Spleen (tissue), 11 donors: ENCODE measurements around the gene AEBP1. TPM values are rescaled to one million over a fixed set of nuclear protein-coding genes. Genes with fewer than 3 reads are reported as not detected.
A peak's percentile ranks its signal among the peaks of the same experiment; 100 is the strongest.

Source experiments
- DNase-seq: peaks from one replicate; pipeline ENCODE4 v3.0.0-alpha.2; 2020
- H3K27ac ChIP-seq, 8 donors: fragments of 200-600 bp; sonication (generic) in 7 of 8; 1 replicate in 4 of 8; 2 replicates in 4 of 8; pipeline versions ENCODE4 v1.5.0 to v1.8.0; 2016 to 2021; ENCODE audit warnings: inconsistent platforms in 4 of 8, mild to moderate bottlenecking in 4 of 8, moderate library complexity in 1 of 8
- H3K27me3 ChIP-seq, 7 donors: fragments of 200-600 bp; sonication (generic) in 6 of 7; replicated peaks in 1 of 7; 1 replicate in 4 of 7; 2 replicates in 3 of 7; pipeline versions ENCODE4 v1.5.0 to v1.8.0; 2016 to 2021; ENCODE audit warnings: inconsistent platforms in 3 of 7, mild to moderate bottlenecking in 1 of 7
- H3K36me3 ChIP-seq, 6 donors: fragments of 200-600 bp; sonication (generic) in 5 of 6; 1 replicate in 4 of 6; 2 replicates in 2 of 6; pipeline versions ENCODE4 v1.5.0 to v1.8.0; 2016 to 2021; ENCODE audit warnings: inconsistent platforms in 2 of 6
- H3K4me1 ChIP-seq, 6 donors: fragments of 200-600 bp; sonication (generic) in 5 of 6; 1 replicate in 3 of 6; 2 replicates in 3 of 6; pipeline versions ENCODE4 v1.5.0 to v1.8.0; 2016 to 2021; ENCODE audit warnings: inconsistent platforms in 3 of 6
- H3K4me3 ChIP-seq, 8 donors: fragments of 200-600 bp; sonication (generic) in 7 of 8; 1 replicate in 4 of 8; 2 replicates in 4 of 8; pipeline versions ENCODE4 v1.5.0 to v1.8.0; 2016 to 2021; ENCODE audit warnings: inconsistent platforms in 4 of 8, mild to moderate bottlenecking in 4 of 8, moderate library complexity in 2 of 8
- H3K9me3 ChIP-seq, 8 donors: fragments of 200-600 bp; sonication (generic) in 7 of 8; 1 replicate in 4 of 8; 2 replicates in 4 of 8; pipeline versions ENCODE4 v1.5.0 to v1.8.0; 2016 to 2021; ENCODE audit warnings: inconsistent platforms in 4 of 8
- POLR2A ChIP-seq, 3 donors: fragments of 450-650 bp; IDR thresholded peaks; one replicate each; pipeline ENCODE4 v1.5.1; 2017; ENCODE audit warnings: antibody characterized with exemption in 3 of 3, mild to moderate bottlenecking in 1 of 3
- POLR2AphosphoS5 ChIP-seq, 3 donors: sonication (generic); formaldehyde crosslinking; IDR thresholded peaks; one replicate each; pipeline ENCODE4 v1.5.1; 2017; ENCODE audit warnings: antibody characterized with exemption in 3 of 3
- WGBS, 5 donors: extraction: QIAGEN DNeasy Blood & Tissue Kit in 3 of 5; methylation state at CpG; one replicate each; pipeline versions ENCODE4 v1.1.5 to v1.1.7; 2013 to 2018; 5-methylcytosine and 5-hydroxymethylcytosine counted together
- intact Hi-C: fragments of 100-400 bp; cut with DNase I; formaldehyde crosslinking; loops from one replicate; pipeline ENCODE4 v1.15.0; 2023; ENCODE audit warnings: low total_unique reads
- polyA plus RNA-seq, 3 donors: library from polyadenylated mRNA; stranded (reverse); fragments of 200-250 nt; gene quantifications; one replicate each; pipeline ENCODE4 v1.2.1, GENCODE V29; 2013
- total RNA-seq, 7 donors: library from RNA; depleted of rRNA in 3 of 7; stranded (reverse); fragments of >200 nt in 3 of 7; fragmentation: NEBNext Ultra II Directional in 4 of 7; extraction: Animal tissue kit (Norgen Biotek cat#: 25700) in 4 of 7; gene quantifications; one replicate each; pipeline versions ENCODE4 v1.1.0 to v1.2.1, GENCODE V29; 2016 to 2021
- TF ChIP-seq, protein P1 (sequence below), 11 experiments: fragments of 200-600 bp in 7 of 11; fragments of 450-650 bp in 4 of 11; sonication (generic) in 4 of 11; IDR thresholded peaks in 8 of 11; conservative IDR thresholded peaks in 3 of 11; 1 replicate in 7 of 11; 2 replicates in 4 of 11; pipeline versions ENCODE4 v1.4.0 to v1.8.0; 2016 to 2021; ENCODE audit warnings: antibody characterized with exemption in 11 of 11, inconsistent platforms in 4 of 11, mild to moderate bottlenecking in 1 of 11
- donor health status: healthy with polysubstance abuse.
- donor health status: DM: no; HTN: no; CAD: no; lungs with moderate emphysema.
- donor health status: DM: no; HTN: no; CAD: no.
- donor health status: Bipolar disorder and iron deficiency.
- donor health status: healthy.
- donor health status: DM: no; HTN: no; CAD: no.
- donor health status: DM: yes; HTN: yes; CAD: no.

Gene AEBP1
- total and polyA plus RNA-seq, 10 donors = 41.3 to 106 (median 76.0) TPM

DNA sequence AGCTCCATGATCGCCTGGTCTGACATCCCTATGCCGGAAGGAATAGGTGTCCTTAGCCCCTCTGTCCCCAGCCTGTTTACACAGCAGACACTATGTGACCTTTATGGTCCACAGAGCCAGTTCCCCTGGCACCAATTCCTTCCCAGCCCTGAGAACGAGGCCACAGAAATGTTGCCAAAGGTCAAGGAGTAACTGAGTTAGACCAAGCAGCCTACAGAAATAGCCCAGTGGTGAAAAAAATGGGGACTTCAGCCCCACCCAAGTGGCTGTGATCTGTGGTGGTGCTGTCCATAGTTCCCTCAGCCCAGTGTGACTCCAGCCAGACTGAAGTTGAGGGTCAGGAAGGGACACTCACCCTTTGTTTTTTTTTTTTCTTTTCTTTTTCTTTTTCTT, 41.2 kb upstream of the AEBP1 start:
- TF ChIP-seq POLR2A (IDR thresholded peaks at IDR 0.05) = no peak
- TF ChIP-seq POLR2AphosphoS5 (IDR thresholded peaks at IDR 0.05) = peak in 1 of 3 donors; percentile 11
- Histone ChIP-seq H3K36me3 (peaks cover 0 to 56% (median 46%) of the 10 kb centered on the region in 6 donors), H3K4me1 (peaks cover 24 to 99% (median 84%) of the 10 kb centered on the region in 6 donors), H3K27me3 (no peaks in the 10 kb centered on the region), H3K4me3 (no peak overlapping the region), H3K9me3 (no peaks in the 10 kb centered on the region), H3K27ac (peak overlapping the region in 5 of 8 donors; percentile 29 to 94 (median 80))
- no peak for DNase-seq
- intact Hi-C loops = no loop called here
- WGBS, 5 donors = 67 to 81% (median 72%) methylated on average over 3 of the region's 3 CpGs

DNA sequence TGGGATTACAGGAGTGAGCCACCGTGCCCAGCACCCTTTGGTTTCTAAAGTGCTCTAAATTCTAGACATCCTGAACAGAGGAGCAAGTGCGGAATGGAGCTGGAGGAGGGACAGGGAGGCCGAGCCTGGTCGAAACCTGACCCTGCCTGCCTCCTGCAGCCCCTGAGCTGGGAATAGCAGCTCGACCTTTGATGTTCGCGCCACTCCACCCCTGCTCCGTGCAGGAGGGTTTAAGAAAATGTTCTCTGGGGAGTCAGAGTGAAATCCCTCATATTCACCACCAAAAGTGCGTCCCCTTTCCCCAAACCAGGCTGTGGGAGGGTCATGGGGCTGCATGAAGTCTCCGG, 40.6 kb upstream of the AEBP1 start:
- peak overlapping the region in 1 of 8 donors; percentile 26 for H3K27ac ChIP-seq
- peaks cover 0 to 50% (median 39%) of the 10 kb centered on the region in 6 donors for H3K36me3 ChIP-seq
- H3K4me1 ChIP-seq = peaks cover 18 to 98% (median 78%) of the 10 kb centered on the region in 6 donors
- intact Hi-C loops = no loop called here
- no peak overlapping the region for H3K4me3 ChIP-seq
- WGBS, 5 donors = 73 to 89% (median 79%) methylated on average over 5 to 10 of the region's 10 CpGs
- H3K27me3 ChIP-seq = no peaks in the 10 kb centered on the region
- DNase-seq = no peak
- TF ChIP-seq, protein P1, sequence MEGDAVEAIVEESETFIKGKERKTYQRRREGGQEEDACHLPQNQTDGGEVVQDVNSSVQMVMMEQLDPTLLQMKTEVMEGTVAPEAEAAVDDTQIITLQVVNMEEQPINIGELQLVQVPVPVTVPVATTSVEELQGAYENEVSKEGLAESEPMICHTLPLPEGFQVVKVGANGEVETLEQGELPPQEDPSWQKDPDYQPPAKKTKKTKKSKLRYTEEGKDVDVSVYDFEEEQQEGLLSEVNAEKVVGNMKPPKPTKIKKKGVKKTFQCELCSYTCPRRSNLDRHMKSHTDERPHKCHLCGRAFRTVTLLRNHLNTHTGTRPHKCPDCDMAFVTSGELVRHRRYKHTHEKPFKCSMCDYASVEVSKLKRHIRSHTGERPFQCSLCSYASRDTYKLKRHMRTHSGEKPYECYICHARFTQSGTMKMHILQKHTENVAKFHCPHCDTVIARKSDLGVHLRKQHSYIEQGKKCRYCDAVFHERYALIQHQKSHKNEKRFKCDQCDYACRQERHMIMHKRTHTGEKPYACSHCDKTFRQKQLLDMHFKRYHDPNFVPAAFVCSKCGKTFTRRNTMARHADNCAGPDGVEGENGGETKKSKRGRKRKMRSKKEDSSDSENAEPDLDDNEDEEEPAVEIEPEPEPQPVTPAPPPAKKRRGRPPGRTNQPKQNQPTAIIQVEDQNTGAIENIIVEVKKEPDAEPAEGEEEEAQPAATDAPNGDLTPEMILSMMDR (IDR thresholded peaks at IDR 0.05 in 8 of 11, conservative IDR thresholded peaks at IDR 0.05 in 3 of 11) = no peak
- TF ChIP-seq POLR2AphosphoS5 (IDR thresholded peaks at IDR 0.05) (no peak), POLR2A (IDR thresholded peaks at IDR 0.05) (no peak)
- no peaks in the 10 kb centered on the region for H3K9me3 ChIP-seq

DNA sequence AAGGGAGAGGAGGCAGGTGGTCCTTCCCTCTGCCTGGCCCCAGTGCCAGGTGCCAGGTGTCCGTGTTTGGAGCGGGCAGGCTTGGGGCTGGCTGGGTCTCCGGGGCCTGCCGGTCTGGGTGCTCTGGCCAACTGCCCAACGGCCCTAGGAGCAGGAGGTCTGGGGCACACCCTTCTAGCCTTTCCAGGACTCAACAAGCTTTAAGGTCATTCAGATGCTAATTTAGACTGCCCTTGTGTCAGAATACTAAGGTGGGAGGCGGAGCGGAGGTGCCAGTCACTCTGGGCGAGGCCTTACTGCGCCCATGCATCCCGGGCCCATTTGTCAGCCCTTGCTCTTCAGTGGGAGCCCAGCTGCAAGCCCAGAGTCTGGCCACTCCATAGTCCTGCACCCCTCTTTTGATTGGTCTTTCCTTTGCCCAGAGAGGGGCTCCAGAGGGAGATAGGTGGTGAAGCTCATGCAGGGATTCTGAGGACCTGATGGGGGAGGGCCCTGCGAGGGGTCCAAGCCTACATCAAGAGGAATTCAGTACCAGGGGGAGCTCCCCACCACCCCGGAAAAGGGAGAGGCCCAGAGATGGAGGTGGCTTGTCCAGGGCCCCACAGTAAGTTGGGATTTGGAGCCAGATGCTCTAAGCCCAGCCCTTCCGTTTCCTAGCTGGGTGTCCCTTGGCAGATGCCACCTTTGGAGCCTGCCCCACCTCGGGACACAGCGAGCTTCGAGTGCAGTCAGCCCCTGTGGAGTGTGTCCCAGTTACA, 40.1 kb upstream of the AEBP1 start:
- no peaks in the 10 kb centered on the region for H3K27me3 ChIP-seq

DNA sequence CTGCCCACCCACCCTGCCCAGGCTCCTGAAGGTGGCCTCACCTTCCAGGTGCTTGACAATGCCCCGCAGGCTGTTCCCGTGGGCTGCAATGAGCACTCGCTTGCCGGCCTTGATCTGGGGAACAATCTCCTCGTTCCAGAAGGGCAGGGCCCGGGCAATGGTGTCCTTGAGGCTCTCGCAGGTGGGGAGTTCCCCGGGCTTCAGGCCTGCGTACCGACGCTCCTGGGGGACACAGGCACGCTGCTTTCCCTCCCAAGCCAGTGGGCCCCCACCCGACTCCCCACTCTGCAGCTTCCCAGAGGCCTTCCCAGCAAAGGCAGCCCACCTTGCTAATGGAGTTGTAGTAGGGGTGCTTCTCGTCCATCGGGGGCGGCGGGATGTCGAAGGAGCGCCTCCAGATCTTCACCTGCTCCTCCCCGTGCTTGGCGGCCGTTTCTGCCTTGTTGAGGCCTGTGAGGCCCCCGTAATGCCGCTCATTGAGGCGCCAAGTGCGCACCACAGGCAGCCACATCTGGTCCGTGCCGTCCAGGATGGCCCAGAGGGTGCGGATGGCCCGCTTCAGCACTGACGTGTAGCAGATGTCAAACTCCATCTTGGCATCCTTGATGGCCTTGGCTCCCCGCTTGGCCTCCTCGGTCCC, 39.2 kb upstream of the AEBP1 start:
- H3K4me3 ChIP-seq = peak overlapping the region in 1 of 8 donors; percentile 2
- peaks cover 0 to 36% (median 25%) of the 10 kb centered on the region in 6 donors for H3K36me3 ChIP-seq
- H3K27ac ChIP-seq = peak overlapping the region in 4 of 8 donors; percentile 2 to 30 (median 14)
- 21 to 47% (median 37%) methylated on average over 17 to 33 of the region's 33 CpGs for WGBS, 5 donors
- peak; percentile 71 to 88 (median 79) for TF ChIP-seq POLR2AphosphoS5 (IDR thresholded peaks at IDR 0.05)
- no peak for TF ChIP-seq POLR2A (IDR thresholded peaks at IDR 0.05)
- TF ChIP-seq, protein P1 (IDR thresholded peaks at IDR 0.05 in 8 of 11, conservative IDR thresholded peaks at IDR 0.05 in 3 of 11) = no peak
- peak; percentile 83 for DNase-seq
- H3K9me3 ChIP-seq = no peaks in the 10 kb centered on the region
- intact Hi-C loops = no loop called here
- no peaks in the 10 kb centered on the region for H3K27me3 ChIP-seq
- H3K4me1 ChIP-seq = peaks cover 18 to 84% (median 64%) of the 10 kb centered on the region in 6 donors

More for the DNA sequence above, 40.1 kb upstream of the AEBP1 start:
- peaks cover 0 to 44% (median 34%) of the 10 kb centered on the region in 6 donors for H3K36me3 ChIP-seq
- H3K4me3 ChIP-seq = no peak overlapping the region
- TF ChIP-seq POLR2A (IDR thresholded peaks at IDR 0.05) (no peak), POLR2AphosphoS5 (IDR thresholded peaks at IDR 0.05) (peak; percentile 31 to 70 (median 43))
- H3K27ac ChIP-seq = peak overlapping the region in 4 of 8 donors; percentile 2 to 30 (median 14)
- intact Hi-C loops = no loop called here
- DNase-seq = peak; percentile 72
- H3K4me1 ChIP-seq = peaks cover 18 to 92% (median 72%) of the 10 kb centered on the region in 6 donors
- H3K9me3 ChIP-seq = no peaks in the 10 kb centered on the region
- 58 to 80% (median 62%) methylated on average over 9 to 16 of the region's 16 CpGs for WGBS, 5 donors
